ENCODE data around the gene DUOX1. TPM values are rescaled to one million over a fixed set of nuclear protein-coding genes. Genes with fewer than 3 reads are reported as not detected.
"Not testable (repeated sequence)": the region's sequence is repeated elsewhere in the genome, so short reads cannot be mapped to it uniquely, and the experiment has no call there.

The DUOX1 gene
- total RNA-seq (2022) = 1.2 and 1.4 TPM in 2 replicates
- Bru-seq, nascent RNA = percentile 22 among the genes with signal in this experiment
- BruChase-seq, experiment 1, labeled RNA remaining after a 6-hour chase = percentile 15 among the genes with signal in this experiment
- BruChase-seq, experiment 2, labeled RNA remaining after a 2-hour chase = percentile 17 among the genes with signal in this experiment
- long read RNA-seq, partial matches to known transcripts = 5 of 23 reads
- long read RNA-seq, other reads (novel, unspliced or antisense) = 18 of 23 reads

DNA sequence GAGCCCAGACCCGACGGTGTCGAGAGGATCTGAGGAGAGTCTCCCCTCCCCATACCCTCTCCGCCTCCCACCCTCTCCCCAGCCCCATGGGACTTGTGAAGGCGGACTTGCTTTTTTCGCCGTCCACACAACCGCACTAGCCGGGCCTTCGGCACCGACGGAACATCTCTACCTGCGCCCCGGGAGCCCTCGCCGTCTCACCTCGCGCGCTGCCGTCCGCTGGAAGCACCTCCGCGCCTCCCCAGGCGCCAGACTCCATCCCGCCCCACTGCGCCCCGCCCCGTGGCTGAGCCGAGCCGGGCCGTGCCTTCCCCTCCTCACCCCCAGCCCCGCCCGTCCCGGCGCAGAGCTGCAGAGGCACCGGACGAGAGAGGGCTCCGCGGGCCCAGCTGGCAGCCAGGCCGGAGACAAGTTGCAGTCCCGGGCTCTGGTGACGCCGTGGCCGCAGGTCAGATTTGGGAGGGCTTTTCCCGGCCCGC is at the start of gene DUOX1, which contains the start of gene DUOXA1:
TSS of gene DUOX1 (plus strand) at position 344 of the 479 bp plus-strand sequence. CDS start 1,973 bp downstream, outside the sequence.
TSS of gene DUOXA1 (minus strand) at position 229 of the 479 bp plus-strand sequence. CDS start 6,865 bp downstream, outside the sequence.
- Mint-ChIP-seq H3K27me3 (ENCODE audit: unreplicated experiment) (peaks cover 78% of the 10 kb centered on the region), H3K27ac (ENCODE audit: unreplicated experiment) (no peak within 1 kb of the TSS), H3K4me3 (ENCODE audit: low read depth, unreplicated experiment) (peak within 1 kb of the TSS; percentile 30), H3K36me3 (ENCODE audit: insufficient read depth, unreplicated experiment) (no peaks in the 10 kb centered on the region), H3K4me1 (ENCODE audit: low read depth, unreplicated experiment) (no peaks in the 10 kb centered on the region), H3K9me3 (ENCODE audit: low read depth, unreplicated experiment) (no peaks in the 10 kb centered on the region)
- intact Hi-C loops (cut with micrococcal nuclease; ENCODE audit: unreplicated experiment) = no loop called here
- no TSS peak for BruUV-seq (replicated peaks)
- DNase-seq = peak; percentile 52
- TF ChIP-seq, protein P1, sequence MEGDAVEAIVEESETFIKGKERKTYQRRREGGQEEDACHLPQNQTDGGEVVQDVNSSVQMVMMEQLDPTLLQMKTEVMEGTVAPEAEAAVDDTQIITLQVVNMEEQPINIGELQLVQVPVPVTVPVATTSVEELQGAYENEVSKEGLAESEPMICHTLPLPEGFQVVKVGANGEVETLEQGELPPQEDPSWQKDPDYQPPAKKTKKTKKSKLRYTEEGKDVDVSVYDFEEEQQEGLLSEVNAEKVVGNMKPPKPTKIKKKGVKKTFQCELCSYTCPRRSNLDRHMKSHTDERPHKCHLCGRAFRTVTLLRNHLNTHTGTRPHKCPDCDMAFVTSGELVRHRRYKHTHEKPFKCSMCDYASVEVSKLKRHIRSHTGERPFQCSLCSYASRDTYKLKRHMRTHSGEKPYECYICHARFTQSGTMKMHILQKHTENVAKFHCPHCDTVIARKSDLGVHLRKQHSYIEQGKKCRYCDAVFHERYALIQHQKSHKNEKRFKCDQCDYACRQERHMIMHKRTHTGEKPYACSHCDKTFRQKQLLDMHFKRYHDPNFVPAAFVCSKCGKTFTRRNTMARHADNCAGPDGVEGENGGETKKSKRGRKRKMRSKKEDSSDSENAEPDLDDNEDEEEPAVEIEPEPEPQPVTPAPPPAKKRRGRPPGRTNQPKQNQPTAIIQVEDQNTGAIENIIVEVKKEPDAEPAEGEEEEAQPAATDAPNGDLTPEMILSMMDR (IDR thresholded peaks at IDR 0.05; ENCODE audit: unreplicated experiment) = no peak
- CTCF ChIA-PET = interaction anchor here (0.6 to 1.0 kb wide), 5 partner anchors 9 to 147 kb away, joined by 3 to 4 read pairs (median 3); partner anchors contain the start of genes DUOX2 and DUOXA2

DNA sequence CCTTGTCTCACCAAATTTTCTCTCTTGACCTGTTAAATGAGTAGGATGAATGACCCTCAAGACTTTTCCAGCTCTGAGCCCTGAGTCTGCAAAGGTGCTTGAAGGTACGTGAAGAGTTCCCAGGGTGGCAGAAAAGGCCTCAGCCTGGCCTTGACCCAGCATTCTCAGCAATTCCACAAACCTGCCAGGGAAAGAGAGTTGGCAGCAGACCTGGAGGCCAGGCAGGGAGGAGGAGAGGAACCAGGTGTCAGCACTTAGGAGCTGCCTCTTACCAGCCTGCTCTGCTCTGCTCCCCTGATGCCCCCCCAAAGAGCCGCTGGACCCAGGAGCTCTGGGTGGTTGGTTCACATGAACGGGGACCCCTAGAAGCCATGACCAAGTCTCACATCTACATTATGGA is 49.2 kb upstream of the DUOX1 start:
- intact Hi-C loops (cut with micrococcal nuclease; ENCODE audit: unreplicated experiment); BruUV-seq (replicated peaks); H3K36me3 Mint-ChIP-seq (ENCODE audit: insufficient read depth, unreplicated experiment); DNase-seq; H3K4me1 Mint-ChIP-seq (ENCODE audit: low read depth, unreplicated experiment); H3K27ac Mint-ChIP-seq (ENCODE audit: unreplicated experiment); H3K9me3 Mint-ChIP-seq (ENCODE audit: low read depth, unreplicated experiment); CTCF ChIA-PET; H3K4me3 Mint-ChIP-seq (ENCODE audit: low read depth, unreplicated experiment): not testable (repeated sequence)
- H3K27me3 Mint-ChIP-seq (ENCODE audit: unreplicated experiment) = peaks cover 21% of the 10 kb centered on the region

DNA sequence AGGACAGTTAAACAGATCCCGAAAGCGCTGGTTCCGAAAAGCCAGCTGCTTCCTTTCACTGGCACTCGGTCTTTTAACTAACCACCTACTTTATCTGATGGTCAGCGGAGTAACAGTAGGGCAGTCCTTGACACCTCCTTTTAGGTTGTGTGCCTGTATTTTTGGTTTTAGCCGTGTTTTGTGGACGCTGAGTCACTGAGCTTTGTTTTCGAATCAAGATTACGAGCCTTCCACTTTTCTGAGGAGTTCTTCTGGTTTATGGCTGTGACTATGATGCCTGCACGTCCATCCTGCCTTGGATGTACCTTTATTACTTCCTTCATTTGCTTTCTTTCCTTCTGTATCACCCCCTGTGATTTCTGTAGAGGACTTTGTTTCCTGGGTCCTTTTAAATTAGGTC is 47.4 kb upstream of the DUOX1 start:
- H3K4me3 Mint-ChIP-seq (ENCODE audit: low read depth, unreplicated experiment); DNase-seq; H3K27ac Mint-ChIP-seq (ENCODE audit: unreplicated experiment); H3K36me3 Mint-ChIP-seq (ENCODE audit: insufficient read depth, unreplicated experiment); H3K9me3 Mint-ChIP-seq (ENCODE audit: low read depth, unreplicated experiment); BruUV-seq (replicated peaks); CTCF ChIA-PET; intact Hi-C loops (cut with micrococcal nuclease; ENCODE audit: unreplicated experiment); H3K4me1 Mint-ChIP-seq (ENCODE audit: low read depth, unreplicated experiment): not testable (repeated sequence)
- H3K27me3 Mint-ChIP-seq (ENCODE audit: unreplicated experiment) = peaks cover 28% of the 10 kb centered on the region

DNA sequence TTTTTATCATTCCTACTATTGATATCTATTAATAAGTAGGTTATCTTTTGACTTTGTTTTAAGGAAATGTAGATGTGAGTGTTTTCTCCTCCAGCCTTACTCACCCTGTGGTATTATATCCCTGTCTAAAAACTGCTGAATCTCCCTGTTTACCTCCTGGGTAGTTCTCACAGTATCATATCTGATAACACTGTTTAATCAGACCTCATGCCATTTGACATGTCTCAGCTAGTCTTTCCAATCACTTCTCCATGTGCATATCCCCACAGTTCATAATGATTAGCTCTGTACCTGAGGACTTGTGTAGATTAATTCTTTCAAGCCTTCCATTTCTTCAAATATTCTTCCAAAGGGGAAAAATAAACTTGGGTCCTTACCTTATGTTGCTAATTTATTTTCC is 46.6 kb upstream of the DUOX1 start:
- intact Hi-C loops (cut with micrococcal nuclease; ENCODE audit: unreplicated experiment) = no loop called here
- DNase-seq = no peak
- Mint-ChIP-seq H3K4me1 (ENCODE audit: low read depth, unreplicated experiment) (no peaks in the 10 kb centered on the region), H3K27me3 (ENCODE audit: unreplicated experiment) (peaks cover 31% of the 10 kb centered on the region), H3K4me3 (ENCODE audit: low read depth, unreplicated experiment) (no peak overlapping the region), H3K36me3 (ENCODE audit: insufficient read depth, unreplicated experiment) (no peaks in the 10 kb centered on the region), H3K27ac (ENCODE audit: unreplicated experiment) (no peak overlapping the region), H3K9me3 (ENCODE audit: low read depth, unreplicated experiment) (no peaks in the 10 kb centered on the region)
- TF ChIP-seq, protein P1 (IDR thresholded peaks at IDR 0.05; ENCODE audit: unreplicated experiment) = no peak
- CTCF ChIA-PET = interaction anchor here (1.2 kb wide), 1 partner anchor 35 kb away, joined by 3 read pairs; no protein-coding TSS in a partner anchor
- BruUV-seq (replicated peaks) = no TSS peak

DNA sequence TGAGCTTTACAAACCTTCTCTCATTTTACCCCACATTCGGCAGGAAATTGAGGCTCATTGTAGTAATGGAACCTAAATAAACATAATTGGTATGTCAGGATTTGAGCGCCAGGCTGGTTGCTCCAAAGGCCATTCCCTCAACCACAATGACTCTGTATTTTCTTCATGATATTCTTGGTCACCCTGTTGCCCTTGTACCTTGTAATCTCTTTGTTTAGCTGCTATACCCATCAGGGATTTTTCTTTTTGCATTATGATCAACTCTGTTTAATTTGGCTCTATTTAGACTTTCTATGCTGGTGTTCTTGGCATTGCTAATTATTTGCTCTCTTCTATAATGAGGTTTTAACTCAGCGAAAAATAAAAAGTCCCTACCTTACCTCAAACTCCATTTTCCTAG is 45.6 kb upstream of the DUOX1 start:
- no peaks in the 10 kb centered on the region for H3K4me1 Mint-ChIP-seq (ENCODE audit: low read depth, unreplicated experiment)
- peaks cover 40% of the 10 kb centered on the region for H3K27me3 Mint-ChIP-seq (ENCODE audit: unreplicated experiment)
- CTCF ChIA-PET = interaction anchor here (1.2 kb wide), 1 partner anchor 34 kb away, joined by 3 read pairs; no protein-coding TSS in a partner anchor
- H3K4me3 Mint-ChIP-seq (ENCODE audit: low read depth, unreplicated experiment) = no peak overlapping the region
- H3K27ac Mint-ChIP-seq (ENCODE audit: unreplicated experiment) = no peak overlapping the region
- H3K9me3 Mint-ChIP-seq (ENCODE audit: low read depth, unreplicated experiment) = no peaks in the 10 kb centered on the region
- BruUV-seq (replicated peaks) = no TSS peak
- TF ChIP-seq, protein P1 (IDR thresholded peaks at IDR 0.05; ENCODE audit: unreplicated experiment) = no peak
- no peaks in the 10 kb centered on the region for H3K36me3 Mint-ChIP-seq (ENCODE audit: insufficient read depth, unreplicated experiment)
- intact Hi-C loops (cut with micrococcal nuclease; ENCODE audit: unreplicated experiment) = no loop called here
- DNase-seq = no peak

All from Calu3 (cell line).